DMS53 treated with DMSO at 0.1 percent for 48 hours (cell line): ENCODE data around the gene TPTE.
"Not testable (repeated sequence)": the region's sequence is repeated elsewhere in the genome, so short reads cannot be mapped to it uniquely, and the experiment has no call there.

ENCODE experiments used
- DNase-seq: peaks from one replicate; lab custom pipeline; 2025; ENCODE audit not compliant: unreplicated experiment; lab: John Stamatoyannopoulos, UW

The TPTE gene

GRCh38 chr21:10616535-10616934, 95.2 kb downstream of the TPTE start:
- no peak for DNase-seq

GRCh38 chr21:10617133-10617752, 95.9 kb downstream of the TPTE start:
- not testable (repeated sequence) for DNase-seq

GRCh38 chr21:10627316-10627863, 106.0 kb downstream of the TPTE start:
- DNase-seq, result no peak

GRCh38 chr21:10629239-10629638, 107.9 kb downstream of the TPTE start:
- DNase-seq, result not testable (repeated sequence)

GRCh38 chr21:10630829-10631228, 109.4 kb downstream of the TPTE start:
- DNase-seq, result not testable (repeated sequence)

GRCh38 chr21:10631316-10631715, 109.9 kb downstream of the TPTE start:
- not testable (repeated sequence) for DNase-seq

GRCh38 chr21:10638144-10638543, 116.8 kb downstream of the TPTE start:
- DNase-seq, result not testable (repeated sequence)

- DNase-seq, result no peak
Observed at GRCh38 chr21:10639123-10639522, 117.7 kb downstream of the TPTE start.

GRCh38 chr21:10639746-10640145, 118.4 kb downstream of the TPTE start:
- DNase-seq, result not testable (repeated sequence)

- DNase-seq, result no peak
Observed at GRCh38 chr21:10640446-10640845, 119.1 kb downstream of the TPTE start.

GRCh38 chr21:10641107-10641506, 119.7 kb downstream of the TPTE start:
- no peak for DNase-seq

GRCh38 chr21:10645667-10646066, 124.3 kb downstream of the TPTE start:
- DNase-seq, result not testable (repeated sequence)

GRCh38 chr21:10649350-10650149, 128.2 kb downstream of the TPTE start:
- DNase-seq, result not testable (repeated sequence)

GRCh38 chr21:10650297-10650696, 128.9 kb downstream of the TPTE start:
- not testable (repeated sequence) for DNase-seq
